Panc1 (cell line): Measurements from ENCODE around the gene CCBE1.
A peak's percentile ranks its signal among the peaks of the same experiment; 100 is the strongest.

Experiments
- POLR2AphosphoS5 ChIP-seq: IDR thresholded peaks from 2 replicates; pipeline ENCODE4 v1.6.1; 2012; ENCODE audit warnings: mild to moderate bottlenecking, low read depth, low read length, moderate library complexity
- TF ChIP-seq, protein P1 (sequence below): fragments of 450-650 bp; IDR thresholded peaks from 2 replicates; pipeline ENCODE4 v1.5.1; 2017; ENCODE audit warnings: mild to moderate bottlenecking
- TF ChIP-seq, protein P2 (sequence below), 2 experiments: IDR thresholded peaks; 2 replicates each; pipeline ENCODE4 v1.6.1; 2011 to 2012; ENCODE audit warnings: low read depth in 2 of 2, control low read depth in 1 of 2, low read length in 1 of 2, mild to moderate bottlenecking in 1 of 2, moderate library complexity in 1 of 2; ENCODE audit not compliant: insufficient read depth in 1 of 2

DNA sequence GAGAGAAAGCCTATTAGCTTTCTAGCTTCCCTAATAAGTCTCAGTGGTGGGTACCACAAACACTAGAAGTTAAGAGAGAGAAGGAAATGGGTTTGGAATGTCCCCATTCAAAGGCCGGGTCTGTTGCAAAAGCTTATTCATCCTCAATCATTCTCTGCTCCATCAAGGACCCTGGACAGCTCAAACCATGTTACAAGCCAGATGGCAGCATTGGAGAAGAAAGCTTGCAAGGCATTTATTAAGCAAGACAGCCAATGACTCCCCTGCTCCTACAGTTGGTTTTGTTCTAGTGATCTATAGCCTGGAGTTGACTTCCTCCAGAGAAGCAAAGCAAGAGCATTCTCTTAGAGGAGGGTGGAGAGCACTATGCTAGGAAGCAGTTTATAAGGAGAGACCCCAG, 251.2 kb downstream of the CCBE1 start:
- TF ChIP-seq, protein P1, sequence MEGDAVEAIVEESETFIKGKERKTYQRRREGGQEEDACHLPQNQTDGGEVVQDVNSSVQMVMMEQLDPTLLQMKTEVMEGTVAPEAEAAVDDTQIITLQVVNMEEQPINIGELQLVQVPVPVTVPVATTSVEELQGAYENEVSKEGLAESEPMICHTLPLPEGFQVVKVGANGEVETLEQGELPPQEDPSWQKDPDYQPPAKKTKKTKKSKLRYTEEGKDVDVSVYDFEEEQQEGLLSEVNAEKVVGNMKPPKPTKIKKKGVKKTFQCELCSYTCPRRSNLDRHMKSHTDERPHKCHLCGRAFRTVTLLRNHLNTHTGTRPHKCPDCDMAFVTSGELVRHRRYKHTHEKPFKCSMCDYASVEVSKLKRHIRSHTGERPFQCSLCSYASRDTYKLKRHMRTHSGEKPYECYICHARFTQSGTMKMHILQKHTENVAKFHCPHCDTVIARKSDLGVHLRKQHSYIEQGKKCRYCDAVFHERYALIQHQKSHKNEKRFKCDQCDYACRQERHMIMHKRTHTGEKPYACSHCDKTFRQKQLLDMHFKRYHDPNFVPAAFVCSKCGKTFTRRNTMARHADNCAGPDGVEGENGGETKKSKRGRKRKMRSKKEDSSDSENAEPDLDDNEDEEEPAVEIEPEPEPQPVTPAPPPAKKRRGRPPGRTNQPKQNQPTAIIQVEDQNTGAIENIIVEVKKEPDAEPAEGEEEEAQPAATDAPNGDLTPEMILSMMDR, result no peak
- TF ChIP-seq, protein P2, sequence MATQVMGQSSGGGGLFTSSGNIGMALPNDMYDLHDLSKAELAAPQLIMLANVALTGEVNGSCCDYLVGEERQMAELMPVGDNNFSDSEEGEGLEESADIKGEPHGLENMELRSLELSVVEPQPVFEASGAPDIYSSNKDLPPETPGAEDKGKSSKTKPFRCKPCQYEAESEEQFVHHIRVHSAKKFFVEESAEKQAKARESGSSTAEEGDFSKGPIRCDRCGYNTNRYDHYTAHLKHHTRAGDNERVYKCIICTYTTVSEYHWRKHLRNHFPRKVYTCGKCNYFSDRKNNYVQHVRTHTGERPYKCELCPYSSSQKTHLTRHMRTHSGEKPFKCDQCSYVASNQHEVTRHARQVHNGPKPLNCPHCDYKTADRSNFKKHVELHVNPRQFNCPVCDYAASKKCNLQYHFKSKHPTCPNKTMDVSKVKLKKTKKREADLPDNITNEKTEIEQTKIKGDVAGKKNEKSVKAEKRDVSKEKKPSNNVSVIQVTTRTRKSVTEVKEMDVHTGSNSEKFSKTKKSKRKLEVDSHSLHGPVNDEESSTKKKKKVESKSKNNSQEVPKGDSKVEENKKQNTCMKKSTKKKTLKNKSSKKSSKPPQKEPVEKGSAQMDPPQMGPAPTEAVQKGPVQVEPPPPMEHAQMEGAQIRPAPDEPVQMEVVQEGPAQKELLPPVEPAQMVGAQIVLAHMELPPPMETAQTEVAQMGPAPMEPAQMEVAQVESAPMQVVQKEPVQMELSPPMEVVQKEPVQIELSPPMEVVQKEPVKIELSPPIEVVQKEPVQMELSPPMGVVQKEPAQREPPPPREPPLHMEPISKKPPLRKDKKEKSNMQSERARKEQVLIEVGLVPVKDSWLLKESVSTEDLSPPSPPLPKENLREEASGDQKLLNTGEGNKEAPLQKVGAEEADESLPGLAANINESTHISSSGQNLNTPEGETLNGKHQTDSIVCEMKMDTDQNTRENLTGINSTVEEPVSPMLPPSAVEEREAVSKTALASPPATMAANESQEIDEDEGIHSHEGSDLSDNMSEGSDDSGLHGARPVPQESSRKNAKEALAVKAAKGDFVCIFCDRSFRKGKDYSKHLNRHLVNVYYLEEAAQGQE (IDR thresholded peaks at IDR 0.05; ENCODE audit: insufficient read depth in 1 of 2, low read depth in 2 of 2, low read length in 1 of 2), result peak; percentile 64 to 73
- no peak for TF ChIP-seq POLR2AphosphoS5
